ENCODE results near the gene SLC66A2.

GRCh38 chr18:79916128-79916494 lies 35.3 kb downstream of the SLC66A2 start:
- no peak for TF ChIP-seq CTCF (IDR thresholded peaks at IDR 0.05; ENCODE audit: low read length)
- no peak for TF ChIP-seq EZH2 (optimal IDR thresholded peaks at IDR 0.05; ENCODE audit: low read depth, low read length)
- no peak for TF ChIP-seq EZH2phosphoT487 (IDR thresholded peaks at IDR 0.05; ENCODE audit: low read length)

Measured in MM.1S (cell line).